Glutamatergic neuron (in vitro differentiated cells): ENCODE data around the gene NARF. TPM values are rescaled to one million over a fixed set of nuclear protein-coding genes. Genes with fewer than 3 reads are reported as not detected.

Source experiments
- DNase-seq: peaks from one replicate; pipeline ENCODE4 v3.0.0; 2022
- H3K27ac Mint-ChIP-seq: one replicate; pipeline ENCODE4 v1.8.0; 2020; ENCODE audit warnings: mild to moderate bottlenecking, mixed read lengths, inconsistent platforms; ENCODE audit not compliant: unreplicated experiment
- H3K27me3 Mint-ChIP-seq: one replicate; pipeline ENCODE4 v1.8.0; 2020; ENCODE audit warnings: mild to moderate bottlenecking, moderate library complexity, mixed read lengths, inconsistent platforms; ENCODE audit not compliant: unreplicated experiment
- H3K36me3 Mint-ChIP-seq: one replicate; pipeline ENCODE4 v1.8.0; 2020; ENCODE audit warnings: mild to moderate bottlenecking, mixed read lengths, inconsistent platforms; ENCODE audit not compliant: unreplicated experiment
- H3K4me1 Mint-ChIP-seq: one replicate; pipeline ENCODE4 v1.8.0; 2020; ENCODE audit warnings: mild to moderate bottlenecking, low read depth, mixed read lengths, inconsistent platforms; ENCODE audit not compliant: unreplicated experiment
- H3K4me3 Mint-ChIP-seq: one replicate; pipeline ENCODE4 v1.8.0; 2020; ENCODE audit warnings: mild to moderate bottlenecking, mixed read lengths, inconsistent platforms; ENCODE audit not compliant: unreplicated experiment
- H3K9me3 Mint-ChIP-seq: one replicate; pipeline ENCODE4 v1.8.0; 2020; ENCODE audit warnings: mild to moderate bottlenecking, moderate library complexity, mixed read lengths, inconsistent platforms; ENCODE audit not compliant: unreplicated experiment
- CTCF ChIP-seq: fragments of 200-600 bp; sonication (generic); IDR thresholded peaks from one replicate; pipeline ENCODE4 v1.5.0; 2021; ENCODE audit not compliant: partially characterized antibody, unreplicated experiment
- total RNA-seq: library from RNA; stranded (reverse); fragmentation: NEBNext Ultra II Directional; extraction: Animal tissue kit (Norgen Biotek cat#: 25700); gene quantifications from one replicate; pipeline ENCODE4 v1.2.1, GENCODE V29; 2021; ENCODE audit not compliant: unreplicated experiment

NARF gene
- total RNA-seq, 1 donor from 2014 or later = 177 TPM

GRCh38 chr17:82463391-82463790 lies 4.8 kb downstream of the NARF start:
- Mint-ChIP-seq H3K27ac (no peak overlapping the region), H3K36me3 (peaks cover 4% of the 10 kb centered on the region), H3K27me3 (peaks cover 3% of the 10 kb centered on the region), H3K4me3 (no peak overlapping the region), H3K9me3 (peaks cover 6% of the 10 kb centered on the region), H3K4me1 (peaks cover 3% of the 10 kb centered on the region)
- no peak for DNase-seq
- no peak for TF ChIP-seq CTCF

- Mint-ChIP-seq H3K36me3 (peaks cover 4% of the 10 kb centered on the region), H3K27me3 (peaks cover 3% of the 10 kb centered on the region), H3K27ac (no peak overlapping the region), H3K4me3 (no peak overlapping the region), H3K4me1 (peaks cover 3% of the 10 kb centered on the region), H3K9me3 (peaks cover 6% of the 10 kb centered on the region)
- no peak for DNase-seq
- no peak for TF ChIP-seq CTCF
Measured at GRCh38 chr17:82463925-82464566, 5.5 kb downstream of the NARF start.

GRCh38 chr17:82464567-82464929 lies 6.0 kb downstream of the NARF start:
- Mint-ChIP-seq H3K36me3 (peaks cover 4% of the 10 kb centered on the region), H3K4me3 (no peak overlapping the region), H3K27me3 (peaks cover 3% of the 10 kb centered on the region), H3K4me1 (peaks cover 3% of the 10 kb centered on the region), H3K27ac (no peak overlapping the region), H3K9me3 (peaks cover 3% of the 10 kb centered on the region)
- TF ChIP-seq CTCF = no peak
- no peak for DNase-seq

GRCh38 chr17:82465023-82465603 lies 6.6 kb downstream of the NARF start:
- DNase-seq = no peak
- peaks cover 3% of the 10 kb centered on the region for H3K27me3 Mint-ChIP-seq
- no peak overlapping the region for H3K27ac Mint-ChIP-seq
- H3K4me1 Mint-ChIP-seq = peaks cover 3% of the 10 kb centered on the region
- H3K36me3 Mint-ChIP-seq = peaks cover 7% of the 10 kb centered on the region
- no peak overlapping the region for H3K4me3 Mint-ChIP-seq
- H3K9me3 Mint-ChIP-seq = peaks cover 3% of the 10 kb centered on the region
- TF ChIP-seq CTCF = no peak

- no peak for DNase-seq
- peaks cover 7% of the 10 kb centered on the region for H3K36me3 Mint-ChIP-seq
- no peak overlapping the region for H3K27ac Mint-ChIP-seq
- no peak overlapping the region for H3K4me3 Mint-ChIP-seq
- no peak for TF ChIP-seq CTCF
- peaks cover under 1% of the 10 kb centered on the region for H3K9me3 Mint-ChIP-seq
- H3K4me1 Mint-ChIP-seq = no peaks in the 10 kb centered on the region
- no peaks in the 10 kb centered on the region for H3K27me3 Mint-ChIP-seq
Measured at GRCh38 chr17:82468692-82469091, 10.2 kb downstream of the NARF start.
